Peyer's patch (tissue), 4 donors: Measurements from ENCODE around the gene B3GNT7.

Source experiments
- POLR2A ChIP-seq, 2 donors: fragments of 450-650 bp; IDR thresholded peaks; one replicate each; pipeline ENCODE4 v1.5.1; 2017; ENCODE audit warnings: antibody characterized with exemption in 2 of 2, mild to moderate bottlenecking in 2 of 2, moderate library complexity in 2 of 2
- TF ChIP-seq, protein P1 (sequence below), 6 experiments: fragments of 450-650 bp in 4 of 6; fragments of 200-600 bp in 2 of 6; sonication (generic) in 1 of 6; IDR thresholded peaks; one replicate each; pipeline ENCODE4 v1.5.1; 2017 to 2019; ENCODE audit warnings: antibody characterized with exemption in 6 of 6, mild to moderate bottlenecking in 3 of 6, moderate library complexity in 1 of 6

DNA sequence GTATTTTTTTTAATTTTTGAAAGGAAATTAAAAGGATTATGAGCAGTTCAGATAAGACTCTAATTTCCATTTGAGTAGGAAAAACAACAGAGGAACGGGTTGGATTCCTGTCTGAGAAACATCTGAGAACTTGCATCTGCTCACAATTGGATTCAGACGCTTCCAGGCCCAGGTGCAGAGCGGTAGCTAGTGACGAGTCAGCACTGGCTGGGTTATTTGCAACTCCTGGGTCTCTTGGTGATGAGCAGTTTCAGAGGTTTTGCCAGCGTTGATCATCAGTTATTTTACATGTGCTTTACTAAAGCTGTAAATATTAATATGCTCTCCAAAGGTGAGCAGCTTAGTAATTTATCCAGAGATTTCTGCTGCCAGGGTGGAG lies 39.1 kb upstream of the B3GNT7 start:
- TF ChIP-seq, protein P1, sequence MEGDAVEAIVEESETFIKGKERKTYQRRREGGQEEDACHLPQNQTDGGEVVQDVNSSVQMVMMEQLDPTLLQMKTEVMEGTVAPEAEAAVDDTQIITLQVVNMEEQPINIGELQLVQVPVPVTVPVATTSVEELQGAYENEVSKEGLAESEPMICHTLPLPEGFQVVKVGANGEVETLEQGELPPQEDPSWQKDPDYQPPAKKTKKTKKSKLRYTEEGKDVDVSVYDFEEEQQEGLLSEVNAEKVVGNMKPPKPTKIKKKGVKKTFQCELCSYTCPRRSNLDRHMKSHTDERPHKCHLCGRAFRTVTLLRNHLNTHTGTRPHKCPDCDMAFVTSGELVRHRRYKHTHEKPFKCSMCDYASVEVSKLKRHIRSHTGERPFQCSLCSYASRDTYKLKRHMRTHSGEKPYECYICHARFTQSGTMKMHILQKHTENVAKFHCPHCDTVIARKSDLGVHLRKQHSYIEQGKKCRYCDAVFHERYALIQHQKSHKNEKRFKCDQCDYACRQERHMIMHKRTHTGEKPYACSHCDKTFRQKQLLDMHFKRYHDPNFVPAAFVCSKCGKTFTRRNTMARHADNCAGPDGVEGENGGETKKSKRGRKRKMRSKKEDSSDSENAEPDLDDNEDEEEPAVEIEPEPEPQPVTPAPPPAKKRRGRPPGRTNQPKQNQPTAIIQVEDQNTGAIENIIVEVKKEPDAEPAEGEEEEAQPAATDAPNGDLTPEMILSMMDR (IDR thresholded peaks at IDR 0.05), result no peak
- TF ChIP-seq POLR2A (IDR thresholded peaks at IDR 0.05), result no peak
